Activated CD4-positive, alpha-beta T cell treated with anti-CD3 and anti-CD28 coated beads, Interleukin-2, amount 50 U/mL, for 48 hours (primary cell): ENCODE measurements around the gene NRG3.
A peak's percentile ranks its signal among the peaks of the same experiment; 100 is the strongest.

Experiments
- DNase-seq, 2 experiments: peaks; one replicate each; pipeline ENCODE4 v3.0.0-alpha.2; 2020

The NRG3 gene

GRCh38 chr10:82742898-82743297, 867.9 kb downstream of the NRG3 start:
- no peak for DNase-seq

- DNase-seq = no peak
These were observed 875.5 kb downstream of the NRG3 start for GRCh38 chr10:82750538-82750937.

GRCh38 chr10:82757397-82757796, 882.4 kb downstream of the NRG3 start:
- DNase-seq = no peak

- DNase-seq = no peak
These were observed 882.9 kb downstream of the NRG3 start for GRCh38 chr10:82757901-82758300.

GRCh38 chr10:82759050-82759449, 884.1 kb downstream of the NRG3 start:
- no peak for DNase-seq

GRCh38 chr10:82762641-82763040, 887.6 kb downstream of the NRG3 start:
- no peak for DNase-seq

- DNase-seq = no peak
These were observed 893.0 kb downstream of the NRG3 start for GRCh38 chr10:82768040-82768439.

GRCh38 chr10:82778908-82779307, 903.9 kb downstream of the NRG3 start:
- DNase-seq = no peak

GRCh38 chr10:82796510-82796909, 921.5 kb downstream of the NRG3 start:
- no peak for DNase-seq

GRCh38 chr10:82801289-82801688, 926.3 kb downstream of the NRG3 start:
- DNase-seq = no peak

GRCh38 chr10:82811621-82812020, 936.6 kb downstream of the NRG3 start:
- peak in 1 of 2 experiments; percentile 9 for DNase-seq

GRCh38 chr10:82813856-82814255, 938.9 kb downstream of the NRG3 start:
- DNase-seq = no peak

- no peak for DNase-seq
These were observed 939.6 kb downstream of the NRG3 start for GRCh38 chr10:82814635-82815034.

- DNase-seq = no peak
These were observed 940.7 kb downstream of the NRG3 start for GRCh38 chr10:82815680-82816079.

- DNase-seq = no peak
These were observed 942.9 kb downstream of the NRG3 start for GRCh38 chr10:82817676-82818422.

- no peak for DNase-seq
These were observed 946.0 kb downstream of the NRG3 start for GRCh38 chr10:82821043-82821442.

GRCh38 chr10:82826132-82826531, 951.1 kb downstream of the NRG3 start:
- DNase-seq = no peak

GRCh38 chr10:82827901-82828300, 952.9 kb downstream of the NRG3 start:
- no peak for DNase-seq

GRCh38 chr10:82847242-82847641, 972.2 kb downstream of the NRG3 start:
- no peak for DNase-seq

- DNase-seq = no peak
These were observed 975.2 kb downstream of the NRG3 start for GRCh38 chr10:82850191-82850590.

- no peak for DNase-seq
These were observed 982.1 kb downstream of the NRG3 start for GRCh38 chr10:82856957-82857613.

GRCh38 chr10:82861889-82862288, 986.9 kb downstream of the NRG3 start:
- no peak for DNase-seq

- DNase-seq = no peak
These were observed 990.4 kb downstream of the NRG3 start for GRCh38 chr10:82865366-82865765.

GRCh38 chr10:82866424-82867020, 991.5 kb downstream of the NRG3 start:
- DNase-seq = no peak
